WTC11 (cell line): ENCODE measurements around the gene ASPHD2. TPM values are rescaled to one million over a fixed set of nuclear protein-coding genes. Genes with fewer than 3 reads are reported as not detected.

ENCODE experiments used
- total RNA-seq: library from RNA; stranded (reverse); gene quantifications from 3 replicates; pipeline ENCODE4 v1.2.3, GENCODE V29; 2021

Gene ASPHD2
- total RNA-seq, 1 experiment from 2014 or later, result 7.1 TPM

Other genes with a start within 250 kb of the ASPHD2 start
- 41.1 to 48.1 TPM (median 42.7 TPM) in 3 replicates for gene HPS4, start 54.5 kb downstream of the ASPHD2 start, total RNA-seq
- 20.0 to 25.1 TPM (median 22.9 TPM) in 3 replicates for gene SRRD, start 54.6 kb downstream of the ASPHD2 start, total RNA-seq
- 24.6 to 26.9 TPM (median 25.7 TPM) in 3 replicates for gene TFIP11, start 83.2 kb downstream of the ASPHD2 start, total RNA-seq
- 57.6 to 84.2 TPM (median 75.0 TPM) in 3 replicates for gene TPST2, start 160.9 kb downstream of the ASPHD2 start, total RNA-seq
- gene CRYBB1, start 188.8 kb downstream of the ASPHD2 start, total RNA-seq, result 4.0 to 5.1 TPM (median 4.6 TPM) in 3 replicates
- 0.53 to 1.1 TPM (median 0.81 TPM) in 3 replicates for gene CRYBA4, start 192.7 kb downstream of the ASPHD2 start, total RNA-seq
- 50.7 to 61.6 TPM (median 58.2 TPM) in 3 replicates for gene MIAT, start 228.3 kb downstream of the ASPHD2 start, total RNA-seq